Sigmoid colon (tissue), 4 donors: ENCODE results near the gene DTD1.

Experiments used
- CTCF ChIP-seq, 4 experiments: fragments of 450-650 bp in 3 of 4; fragments of 200-600 bp in 1 of 4; IDR thresholded peaks; one replicate each; pipeline ENCODE4 v1.5.1; 2016 to 2019; ENCODE audit warnings: antibody characterized with exemption in 4 of 4, mild to moderate bottlenecking in 3 of 4, moderate library complexity in 2 of 4
- EP300 ChIP-seq, 4 donors: sonication (generic); formaldehyde crosslinking; IDR thresholded peaks; one replicate each; pipeline ENCODE4 v1.6.1; 2017; ENCODE audit warnings: antibody characterized with exemption in 4 of 4
- POLR2A ChIP-seq, 2 donors: fragments of 450-650 bp; IDR thresholded peaks; one replicate each; pipeline ENCODE4 v1.6.1; 2016; ENCODE audit warnings: antibody characterized with exemption in 2 of 2, mild to moderate bottlenecking in 2 of 2, moderate library complexity in 2 of 2
- POLR2AphosphoS5 ChIP-seq, 4 donors: sonication (generic); formaldehyde crosslinking; IDR thresholded peaks; one replicate each; pipeline ENCODE4 v1.6.1; 2017; ENCODE audit warnings: antibody characterized with exemption in 4 of 4

GRCh38 chr20:18749528-18749927, 161.7 kb downstream of the DTD1 start:
- TF ChIP-seq POLR2AphosphoS5 (IDR thresholded peaks at IDR 0.05) (no peak), CTCF (IDR thresholded peaks at IDR 0.05) (no peak), POLR2A (IDR thresholded peaks at IDR 0.05) (no peak), EP300 (IDR thresholded peaks at IDR 0.05) (no peak)
